MCF 10A (cell line): Measurements from ENCODE around the gene LYPD5. TPM values are rescaled to one million over a fixed set of nuclear protein-coding genes. Genes with fewer than 3 reads are reported as not detected.

Source experiments
- BruUV-seq: library from RNA; stranded (reverse); fragments of 400-500 nt; replicated peaks from 2 replicates; lab custom pipeline; 2021; lab: Mats Ljungman, UMichigan
- CTCF ChIA-PET: fragments of 300-600 bp; sonication (Branson Sonifier 250); formaldehyde crosslinking; extraction: SDS; loops from one replicate; lab custom pipeline; 2021; ENCODE audit warnings: antibody characterized with exemption, inconsistent platforms; lab: Yijun Ruan, JAX
- POLR2A ChIA-PET: fragments of 300-600, 350-650 bp; sonication (Branson Sonifier 250); formaldehyde crosslinking; extraction: SDS; loops from one replicate; lab custom pipeline; 2020; ENCODE audit warnings: antibody characterized with exemption, inconsistent platforms; lab: Yijun Ruan, JAX
- DNase-seq: peaks from one replicate; pipeline ENCODE4 v3.0.0-alpha.2; 2018; ENCODE audit not compliant: unreplicated experiment
- H3K27ac Mint-ChIP-seq: one replicate; pipeline ENCODE4 v1.8.0; 2022; ENCODE audit warnings: mild to moderate bottlenecking, low read depth, mixed read lengths; ENCODE audit not compliant: unreplicated experiment
- H3K27me3 Mint-ChIP-seq: one replicate; pipeline ENCODE4 v1.8.0; 2022; ENCODE audit warnings: mixed read lengths; ENCODE audit not compliant: insufficient read depth, unreplicated experiment
- H3K36me3 Mint-ChIP-seq: one replicate; pipeline ENCODE4 v1.8.0; 2022; ENCODE audit warnings: mild to moderate bottlenecking, moderate library complexity, mixed read lengths; ENCODE audit not compliant: insufficient read depth, unreplicated experiment
- H3K4me1 Mint-ChIP-seq: one replicate; pipeline ENCODE4 v1.8.0; 2022; ENCODE audit warnings: mixed read lengths; ENCODE audit not compliant: insufficient read depth, unreplicated experiment
- H3K4me3 Mint-ChIP-seq: one replicate; pipeline ENCODE4 v1.8.0; 2022; ENCODE audit warnings: mild to moderate bottlenecking, moderate library complexity, mixed read lengths; ENCODE audit not compliant: unreplicated experiment
- H3K9me3 Mint-ChIP-seq: one replicate; pipeline ENCODE4 v1.8.0; 2022; ENCODE audit warnings: mixed read lengths; ENCODE audit not compliant: unreplicated experiment
- intact Hi-C: fragments of 100-400 bp; cut with micrococcal nuclease; formaldehyde crosslinking; loops from 2 replicates; pipeline ENCODE4 v1.14.1; 2022
- total RNA-seq: library from RNA; stranded (reverse); gene quantifications from 2 replicates; pipeline ENCODE4 v1.2.3, GENCODE V29; 2022
- TF ChIP-seq, protein P1 (sequence below): fragments of 200-600 bp; IDR thresholded peaks from one replicate; pipeline ENCODE4 v1.8.0; 2022; ENCODE audit warnings: antibody characterized with exemption, mild to moderate bottlenecking; ENCODE audit not compliant: unreplicated experiment

The LYPD5 gene
- total RNA-seq, 1 experiment from 2014 or later = 0.21 TPM

DNA sequence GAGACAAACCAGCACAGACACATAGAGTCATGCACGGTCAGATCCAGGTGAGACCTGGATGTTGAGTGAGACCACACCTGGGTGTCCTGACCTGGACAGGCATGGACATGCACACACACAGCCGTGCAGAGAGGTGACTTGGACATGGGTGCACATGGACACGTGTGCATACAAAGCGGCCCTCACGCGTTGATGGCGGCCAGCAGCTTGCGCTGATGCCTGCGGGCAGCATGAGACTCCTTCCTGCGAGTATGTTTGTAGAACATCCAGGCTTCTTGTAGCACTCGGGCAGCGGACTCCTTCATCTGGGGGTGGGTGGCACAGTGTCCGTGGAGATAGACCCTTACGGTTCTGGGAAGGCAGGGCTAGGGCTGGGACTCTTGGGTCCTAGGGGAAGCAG lies 33.0 kb downstream of the LYPD5 start:
- H3K27me3 Mint-ChIP-seq = no peaks in the 10 kb centered on the region

DNA sequence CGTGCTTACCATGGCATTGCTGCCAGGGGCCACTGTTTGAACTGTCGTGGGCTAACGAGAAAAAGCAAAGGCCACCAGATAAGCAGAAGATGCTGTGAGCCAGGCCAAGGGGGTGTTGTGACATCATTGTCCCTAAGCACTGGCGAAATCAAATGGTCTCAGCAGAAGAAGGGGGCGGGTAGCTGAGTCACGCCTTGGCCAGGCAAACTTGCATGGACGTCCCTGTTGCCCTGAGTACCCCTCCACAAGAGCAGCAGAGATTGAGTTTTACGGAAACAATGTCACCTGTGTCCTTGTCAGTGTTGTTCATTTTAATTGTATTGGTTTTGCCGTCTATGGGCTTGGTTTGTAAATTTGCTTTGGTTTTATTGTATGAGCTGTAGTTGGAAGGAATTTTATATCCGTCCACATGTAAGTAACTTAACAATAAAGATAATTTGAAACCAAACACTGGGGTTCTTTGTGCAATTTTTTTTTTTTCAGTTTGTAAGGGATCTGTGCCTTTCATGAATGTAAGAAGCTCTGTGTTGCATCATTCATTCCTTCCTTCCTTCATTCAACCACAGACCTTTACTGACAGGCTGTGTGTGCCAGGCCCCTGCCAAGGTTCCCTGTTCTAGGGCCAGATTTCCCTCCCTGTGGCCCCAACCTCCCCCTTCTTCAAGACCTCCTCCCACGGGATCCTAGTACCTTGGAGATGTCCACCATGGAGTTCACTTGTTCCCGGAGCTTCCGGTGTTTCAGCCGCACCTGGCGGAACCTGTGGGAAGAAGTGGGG lies 33.8 kb downstream of the LYPD5 start:
- no TSS peak for BruUV-seq
- no peaks in the 10 kb centered on the region for H3K9me3 Mint-ChIP-seq
- CTCF ChIA-PET = interaction anchor here (0.6 to 6.9 kb wide), 8 partner anchors 11 to 1135 kb away, joined by 3 to 71 read pairs (median 5); partner anchors contain the start of gene KCNN4
- TF ChIP-seq, protein P1, sequence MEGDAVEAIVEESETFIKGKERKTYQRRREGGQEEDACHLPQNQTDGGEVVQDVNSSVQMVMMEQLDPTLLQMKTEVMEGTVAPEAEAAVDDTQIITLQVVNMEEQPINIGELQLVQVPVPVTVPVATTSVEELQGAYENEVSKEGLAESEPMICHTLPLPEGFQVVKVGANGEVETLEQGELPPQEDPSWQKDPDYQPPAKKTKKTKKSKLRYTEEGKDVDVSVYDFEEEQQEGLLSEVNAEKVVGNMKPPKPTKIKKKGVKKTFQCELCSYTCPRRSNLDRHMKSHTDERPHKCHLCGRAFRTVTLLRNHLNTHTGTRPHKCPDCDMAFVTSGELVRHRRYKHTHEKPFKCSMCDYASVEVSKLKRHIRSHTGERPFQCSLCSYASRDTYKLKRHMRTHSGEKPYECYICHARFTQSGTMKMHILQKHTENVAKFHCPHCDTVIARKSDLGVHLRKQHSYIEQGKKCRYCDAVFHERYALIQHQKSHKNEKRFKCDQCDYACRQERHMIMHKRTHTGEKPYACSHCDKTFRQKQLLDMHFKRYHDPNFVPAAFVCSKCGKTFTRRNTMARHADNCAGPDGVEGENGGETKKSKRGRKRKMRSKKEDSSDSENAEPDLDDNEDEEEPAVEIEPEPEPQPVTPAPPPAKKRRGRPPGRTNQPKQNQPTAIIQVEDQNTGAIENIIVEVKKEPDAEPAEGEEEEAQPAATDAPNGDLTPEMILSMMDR = no peak
- no peak overlapping the region for H3K27ac Mint-ChIP-seq
- no peak for DNase-seq
- H3K4me3 Mint-ChIP-seq = no peak overlapping the region
- H3K27me3 Mint-ChIP-seq = no peaks in the 10 kb centered on the region
- peaks cover 33% of the 10 kb centered on the region for H3K4me1 Mint-ChIP-seq
- H3K36me3 Mint-ChIP-seq = peaks cover 78% of the 10 kb centered on the region
- intact Hi-C loops = loop anchor here (10.0 kb wide), 1 partner anchor 976 kb away; the partner anchor contains the start of gene BCL3
- POLR2A ChIA-PET = interaction anchor here (0.9 to 20.1 kb wide), 5 partner anchors 9 to 235 kb away, joined by 3 to 409 read pairs (median 6); partner anchors contain the start of genes KCNN4, SMG9 and ZNF575

More for the DNA sequence above, 33.0 kb downstream of the LYPD5 start:
- Mint-ChIP-seq H3K27ac (no peak overlapping the region), H3K36me3 (peaks cover 84% of the 10 kb centered on the region), H3K9me3 (no peaks in the 10 kb centered on the region), H3K4me1 (peaks cover 33% of the 10 kb centered on the region), H3K4me3 (no peak overlapping the region)
- BruUV-seq = no TSS peak
- ChIA-PET CTCF (interaction anchor here (6.9 kb wide), 1 partner anchor 10 kb away, joined by 71 read pairs; the partner anchor contains the start of gene KCNN4), POLR2A (interaction anchor here (0.9 to 10.1 kb wide), 2 partner anchors 10 to 16 kb away, joined by 6 to 117 read pairs; partner anchors contain the start of gene SMG9)
- no peak for DNase-seq
- intact Hi-C loops = loop anchor here (10.0 kb wide), 1 partner anchor 976 kb away; the partner anchor contains the start of gene BCL3
- TF ChIP-seq, protein P1 = no peak

DNA sequence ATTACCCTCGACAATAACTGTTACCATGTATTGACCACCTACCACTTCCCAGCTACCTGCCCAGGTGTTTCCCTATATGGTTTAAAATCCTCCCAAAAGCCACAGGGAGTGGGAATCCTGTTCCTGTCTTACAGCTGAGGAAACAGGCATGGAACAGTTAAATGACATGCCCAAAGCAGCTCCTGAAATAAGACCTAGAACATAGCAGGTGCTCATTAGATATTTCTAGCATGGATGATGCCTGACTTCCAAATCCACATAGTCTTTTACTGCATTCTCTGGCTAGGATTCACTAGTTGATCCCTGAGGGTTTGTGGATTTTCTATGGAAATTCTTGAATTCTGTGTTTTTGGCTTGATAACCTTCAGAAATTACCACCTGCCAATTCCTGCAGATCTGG lies 34.4 kb downstream of the LYPD5 start:
- TF ChIP-seq, protein P1 = no peak
- BruUV-seq = no TSS peak
- ChIA-PET CTCF (interaction anchor here (0.6 to 6.9 kb wide), 6 partner anchors 11 to 213 kb away, joined by 3 to 71 read pairs (median 9); partner anchors contain the start of gene KCNN4), POLR2A (interaction anchor here (0.9 to 20.1 kb wide), 3 partner anchors 9 to 14 kb away, joined by 3 to 409 read pairs (median 117); partner anchors contain the start of genes KCNN4 and SMG9)
- peaks cover 71% of the 10 kb centered on the region for H3K36me3 Mint-ChIP-seq
- intact Hi-C loops = loop anchor here (10.0 kb wide), 1 partner anchor 977 kb away; the partner anchor contains the start of gene BCL3
- H3K27me3 Mint-ChIP-seq = no peaks in the 10 kb centered on the region
- H3K4me1 Mint-ChIP-seq = peaks cover 39% of the 10 kb centered on the region
- H3K9me3 Mint-ChIP-seq = no peaks in the 10 kb centered on the region
- no peak overlapping the region for H3K4me3 Mint-ChIP-seq
- DNase-seq = no peak
- no peak overlapping the region for H3K27ac Mint-ChIP-seq

DNA sequence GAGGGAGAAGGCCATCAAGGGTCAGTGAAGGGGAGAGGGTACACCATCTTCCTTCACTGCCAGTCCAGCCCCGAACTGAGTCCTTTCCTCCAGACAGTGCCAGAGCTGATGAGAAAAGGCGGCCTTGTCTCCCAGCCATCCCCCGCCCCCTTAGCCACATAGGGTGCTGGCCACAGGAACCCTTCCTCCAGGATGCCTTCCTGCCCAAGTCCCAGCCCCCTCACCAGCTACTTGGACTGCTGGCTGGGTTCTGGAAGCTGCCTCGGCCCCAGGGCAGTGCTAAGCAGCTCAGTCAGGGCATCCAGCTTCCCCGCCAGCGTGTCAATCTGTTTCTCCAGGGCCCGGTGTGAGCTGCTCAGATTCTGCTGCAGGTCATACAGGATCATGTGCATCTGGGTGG lies 34.9 kb downstream of the LYPD5 start:
- Mint-ChIP-seq H3K4me3 (no peak overlapping the region), H3K4me1 (peaks cover 44% of the 10 kb centered on the region), H3K9me3 (no peaks in the 10 kb centered on the region), H3K27me3 (no peaks in the 10 kb centered on the region), H3K27ac (no peak overlapping the region), H3K36me3 (peaks cover 66% of the 10 kb centered on the region)
- ChIA-PET POLR2A (interaction anchor here (0.9 to 20.1 kb wide), 3 partner anchors 8 to 14 kb away, joined by 3 to 409 read pairs (median 117); partner anchors contain the start of genes KCNN4 and SMG9), CTCF (interaction anchor here (0.9 to 6.9 kb wide), 7 partner anchors 10 to 99 kb away, joined by 3 to 71 read pairs (median 7); partner anchors contain the start of gene KCNN4)
- no peak for DNase-seq
- TF ChIP-seq, protein P1 = no peak
- intact Hi-C loops = loop anchor here (10.0 kb wide), 1 partner anchor 977 kb away; the partner anchor contains the start of gene BCL3
- BruUV-seq = no TSS peak
